Measurements from ENCODE around the gene FUZ.

- no peak for TF ChIP-seq POLR2A (IDR thresholded peaks at IDR 0.05)
- no peak for TF ChIP-seq CTCF (IDR thresholded peaks at IDR 0.05)
These were observed 44.2 kb upstream of the FUZ start for GRCh38 chr19:49857061-49857837.
